ENCODE measurements around the gene CYB561D1.

DNA sequence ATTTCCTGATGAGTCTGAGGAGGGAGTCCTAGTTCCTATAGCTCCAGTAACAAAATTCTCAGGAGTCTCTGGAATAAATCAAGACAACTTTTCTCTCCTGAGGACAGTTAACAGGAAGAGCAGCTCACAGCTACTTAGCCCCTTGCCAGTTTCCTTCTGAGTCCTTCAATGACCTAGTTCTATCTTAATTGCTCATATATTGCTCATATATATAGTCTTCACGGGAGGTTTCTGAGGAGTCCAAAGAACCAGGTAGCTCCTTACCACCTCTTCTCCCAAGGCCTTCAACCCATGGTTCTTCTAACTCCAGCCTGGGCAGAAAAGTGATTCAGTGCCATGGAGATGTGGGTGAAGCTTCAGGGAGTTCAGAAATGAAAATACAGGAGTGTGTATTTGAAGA, 11.1 kb downstream of the CYB561D1 start:
- no peak for TF ChIP-seq CTCF (conservative IDR thresholded peaks at IDR 0.05; ENCODE audit: low read depth, low read length)
- TF ChIP-seq EZH2 (IDR thresholded peaks at IDR 0.05; ENCODE audit: borderline replicate concordance, low read depth, low read length, poor library complexity, severe bottlenecking): no peak
